SW480 (cell line): ENCODE results near the gene BCAS3.
"Not testable (repeated sequence)": the region's sequence is repeated elsewhere in the genome, so short reads cannot be mapped to it uniquely, and the experiment has no call there.

Experiments
- DNase-seq: peaks from one replicate; pipeline ENCODE4 v3.0.0-alpha.2; 2016; ENCODE audit warnings: low spot score

The BCAS3 gene

DNA sequence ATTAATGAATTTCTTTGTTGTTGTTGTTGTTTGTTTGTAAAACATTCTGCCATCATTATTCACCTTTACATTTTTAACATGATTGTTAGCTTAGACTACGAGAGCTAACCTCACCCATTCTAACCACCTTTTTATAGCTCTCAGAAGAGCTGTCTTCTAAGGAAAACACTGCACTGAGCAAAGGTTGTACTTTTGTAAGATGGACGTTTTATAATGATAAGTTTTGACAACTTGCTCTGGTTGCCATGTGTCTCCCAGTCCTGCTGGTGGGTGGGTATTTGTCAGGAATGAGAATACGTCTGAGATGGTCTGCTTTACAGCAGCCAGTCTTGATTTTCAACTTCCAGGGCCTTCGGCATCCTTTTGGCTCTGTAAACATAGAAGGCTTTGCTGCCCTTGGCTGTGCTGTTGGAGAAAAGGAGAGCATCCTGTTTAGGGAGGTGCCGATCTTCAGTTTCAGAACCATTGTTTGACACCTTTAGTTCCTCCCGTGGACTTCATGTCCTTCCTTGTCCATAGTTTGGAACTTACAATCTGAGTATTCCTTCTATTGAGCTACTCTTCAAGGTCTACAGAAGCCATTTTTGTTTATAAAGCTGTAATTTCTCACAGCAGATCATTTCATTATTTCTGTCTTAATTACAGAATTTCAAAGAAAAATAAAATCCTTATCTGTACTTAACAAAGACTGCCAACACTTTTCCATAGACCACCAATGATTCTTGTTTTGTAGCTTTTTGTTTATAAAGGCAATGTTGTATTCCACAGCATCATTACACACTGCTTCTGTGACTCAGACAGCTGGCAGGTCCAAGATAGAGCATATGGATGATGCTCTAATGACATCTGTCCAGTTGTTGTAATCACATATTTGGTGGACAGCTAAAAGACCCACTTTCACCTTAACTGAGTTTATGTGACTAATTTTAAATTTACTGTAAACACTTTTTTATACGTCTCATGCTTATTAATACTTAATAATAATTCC lies 451.9 kb downstream of the BCAS3 start:
- no peak for DNase-seq

DNA sequence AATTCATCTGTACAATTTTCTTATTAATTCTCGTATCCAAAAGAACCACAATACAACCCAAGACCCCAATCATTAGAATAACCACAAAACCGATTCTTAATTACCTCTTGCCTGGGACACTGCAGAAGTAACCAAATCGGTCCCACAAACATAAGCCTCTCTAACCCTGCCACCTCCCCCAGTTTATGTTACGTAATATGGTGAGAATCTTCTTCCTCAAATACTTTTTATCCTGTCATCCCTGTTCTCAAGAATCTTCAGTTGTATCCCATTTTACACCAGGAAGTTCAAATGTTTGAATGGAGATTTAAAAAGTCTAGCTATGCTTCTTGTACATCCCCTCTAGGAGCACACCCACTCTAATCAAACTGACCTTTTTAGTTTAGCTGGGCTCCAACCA lies 452.7 kb downstream of the BCAS3 start:
- no peak for DNase-seq

DNA sequence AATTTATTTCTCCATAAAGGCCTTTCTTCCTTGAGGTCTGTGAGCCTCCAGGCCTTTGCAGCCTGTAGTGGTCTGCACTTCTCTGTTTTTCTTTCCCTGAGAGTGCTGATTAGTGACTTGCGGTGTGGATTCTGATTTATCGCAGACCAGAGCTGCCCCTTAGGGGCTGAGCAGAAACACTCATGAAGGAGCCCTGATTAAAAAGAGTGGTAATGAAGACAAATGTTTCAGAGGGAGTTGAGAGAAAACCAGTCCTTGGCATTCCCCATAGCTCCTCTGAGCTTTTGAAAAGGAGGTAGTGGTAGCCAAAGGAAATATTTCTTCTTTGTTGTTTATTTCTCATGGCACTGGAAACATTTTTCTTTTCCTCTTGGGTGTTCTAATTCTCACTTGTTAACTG lies 453.9 kb downstream of the BCAS3 start:
- DNase-seq, result no peak

DNA sequence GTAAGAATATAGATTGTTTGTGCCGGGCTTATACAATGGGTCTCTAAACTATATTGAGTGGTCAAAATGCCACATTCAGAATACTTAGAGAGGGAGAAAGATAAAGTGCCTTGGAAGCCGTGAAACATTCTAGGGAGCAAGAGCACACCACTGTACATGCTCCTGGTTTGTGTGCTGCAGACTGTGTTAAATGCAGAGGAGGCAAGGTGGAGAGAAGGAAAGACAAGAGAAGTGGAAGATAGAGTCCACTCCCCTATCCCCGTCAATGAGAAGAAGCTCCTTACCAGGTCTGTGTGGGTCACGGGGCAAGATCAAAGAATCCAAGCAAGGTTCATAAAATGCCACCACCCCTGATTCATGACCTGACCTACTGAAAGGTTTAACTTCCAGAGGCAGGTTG lies 454.9 kb downstream of the BCAS3 start:
- DNase-seq, result peak; percentile 2

DNA sequence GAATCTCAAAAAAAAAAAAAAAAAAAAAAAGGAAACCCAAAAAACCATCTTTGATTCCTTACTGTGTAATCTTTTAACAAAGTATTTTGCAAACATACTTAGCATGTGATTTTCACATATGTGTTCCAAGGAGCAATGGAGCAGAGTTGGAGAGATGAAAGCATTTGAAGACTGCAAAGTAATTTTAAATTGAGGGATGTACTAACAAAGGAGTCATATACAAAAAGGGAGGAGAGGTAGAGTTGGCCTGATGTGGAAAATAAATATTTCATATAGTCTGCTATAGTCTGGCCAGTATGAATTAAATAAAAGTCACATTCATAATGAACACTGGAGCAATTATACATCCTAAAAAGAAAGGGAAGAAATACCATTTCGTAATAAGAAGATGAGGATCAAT lies 456.2 kb downstream of the BCAS3 start:
- DNase-seq, result no peak

DNA sequence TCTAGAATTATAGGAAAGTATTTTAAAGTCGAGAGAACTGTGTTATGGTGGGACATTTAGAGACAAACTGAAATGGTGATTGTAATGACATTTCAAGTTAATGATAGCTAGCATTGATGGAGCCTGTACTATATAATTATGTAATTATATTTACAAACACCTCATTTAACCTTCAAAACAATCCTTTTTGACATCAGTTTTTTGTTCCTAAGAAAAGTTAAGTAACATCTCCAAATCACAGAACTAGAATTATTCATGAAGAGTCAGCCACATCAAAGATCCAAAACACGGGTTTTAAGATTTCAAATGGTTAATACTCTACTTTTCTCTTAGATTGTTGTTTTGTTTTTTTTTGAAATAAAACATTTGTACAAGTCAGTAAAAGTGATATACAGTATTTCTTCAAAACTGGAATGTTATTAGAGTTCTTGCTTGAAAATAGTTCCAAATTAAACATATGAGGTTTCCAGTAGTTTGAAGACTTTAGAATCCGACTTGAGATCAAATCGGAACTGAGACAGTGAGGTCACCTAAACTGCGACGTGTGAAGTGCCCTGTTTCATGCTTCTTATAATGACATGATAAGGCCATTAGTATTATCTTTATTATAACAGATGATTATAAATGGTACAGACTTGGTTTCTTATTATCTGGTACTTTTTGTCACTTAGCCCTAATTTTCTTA lies 457.0 kb downstream of the BCAS3 start:
- DNase-seq, result no peak

DNA sequence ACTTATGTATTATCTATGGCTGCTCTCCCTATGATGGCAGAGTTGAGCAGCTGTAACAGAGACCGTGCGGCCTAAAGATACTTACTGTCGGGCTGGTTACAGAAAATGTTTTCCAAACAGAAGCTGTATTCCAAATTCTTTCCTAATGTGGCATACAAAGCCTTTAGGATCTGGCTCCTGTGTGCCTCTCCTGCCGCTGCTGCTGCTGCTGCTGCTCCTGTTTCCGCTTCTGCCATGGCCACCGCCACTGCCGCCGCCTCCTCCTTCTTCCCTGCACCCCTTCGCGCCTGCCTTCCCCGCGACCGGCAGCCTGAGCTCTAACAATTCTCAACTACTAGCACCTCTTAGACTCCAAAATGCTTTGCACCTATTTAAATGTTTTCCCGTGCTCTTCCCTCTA lies 458.1 kb downstream of the BCAS3 start:
- no peak for DNase-seq

DNA sequence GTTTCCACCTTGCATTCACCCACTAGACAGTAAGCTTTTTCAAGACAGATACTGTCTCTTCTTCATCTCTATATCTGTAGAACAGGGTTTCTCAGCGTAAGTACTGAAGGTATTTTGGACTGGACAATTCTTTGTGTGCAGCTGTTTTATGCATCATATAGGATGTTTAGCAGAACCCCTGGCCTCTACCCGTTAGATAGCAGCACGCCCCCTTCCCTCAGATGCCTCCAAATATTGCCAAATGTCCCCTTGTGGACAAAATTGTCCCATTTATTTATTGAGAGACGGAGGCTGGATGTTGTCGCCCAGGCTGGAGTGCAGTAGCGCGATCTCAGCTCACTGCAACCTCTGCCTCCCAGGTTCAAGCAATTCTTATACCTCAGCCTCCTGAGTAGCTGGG lies 458.6 kb downstream of the BCAS3 start:
- no peak for DNase-seq

DNA sequence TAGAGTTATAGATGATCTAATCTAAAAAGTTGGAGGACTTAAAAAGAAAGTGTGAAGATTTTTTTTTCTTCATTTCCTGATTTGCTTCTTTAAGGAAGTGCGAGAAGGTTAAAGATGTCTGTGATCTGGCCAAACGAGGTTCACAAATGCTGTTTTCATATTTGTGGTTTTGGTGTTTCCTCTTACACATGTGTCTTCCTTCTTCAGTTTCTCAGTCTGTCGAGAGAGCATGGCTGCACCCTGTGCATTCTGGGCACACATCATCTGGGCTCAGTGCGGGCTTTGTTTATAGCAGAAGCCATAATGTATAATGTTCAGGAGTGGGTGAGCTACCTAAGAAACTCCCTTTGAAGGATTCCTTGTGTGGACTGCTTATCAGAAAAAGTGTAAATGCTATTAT lies 461.6 kb downstream of the BCAS3 start:
- no peak for DNase-seq

DNA sequence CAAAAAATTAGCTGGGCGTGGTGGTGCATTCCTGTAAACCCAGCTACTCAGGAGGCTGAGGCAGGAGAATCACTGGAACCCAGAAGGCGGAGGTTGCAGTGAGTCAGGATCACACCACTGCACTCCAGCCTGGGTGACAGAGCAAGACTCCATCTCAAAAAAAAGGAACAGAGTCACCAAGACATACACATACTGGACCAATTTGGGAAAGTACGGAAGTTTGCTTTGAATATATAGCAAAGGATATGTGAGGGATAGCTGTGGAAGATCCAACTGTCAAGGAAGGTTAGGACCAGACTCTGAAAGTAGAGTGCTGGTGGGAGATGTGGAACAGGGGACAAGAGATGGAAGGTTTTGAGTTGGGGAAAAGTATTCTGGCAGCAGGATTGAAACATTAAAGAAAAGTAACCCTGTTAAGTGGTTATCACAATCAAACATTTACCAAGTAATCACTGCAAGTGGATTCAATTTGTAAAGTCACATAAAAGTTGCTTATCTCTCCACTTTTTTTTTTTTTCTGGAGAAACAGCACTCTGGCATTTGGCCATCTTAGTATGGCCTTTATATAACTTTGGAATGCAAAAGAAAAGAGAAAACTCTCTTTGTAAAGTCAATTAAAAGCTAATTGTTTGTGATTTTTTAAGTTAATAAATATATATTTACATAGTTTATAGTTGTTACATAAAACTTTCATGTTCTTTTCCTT lies 462.6 kb downstream of the BCAS3 start:
- DNase-seq, result no peak

DNA sequence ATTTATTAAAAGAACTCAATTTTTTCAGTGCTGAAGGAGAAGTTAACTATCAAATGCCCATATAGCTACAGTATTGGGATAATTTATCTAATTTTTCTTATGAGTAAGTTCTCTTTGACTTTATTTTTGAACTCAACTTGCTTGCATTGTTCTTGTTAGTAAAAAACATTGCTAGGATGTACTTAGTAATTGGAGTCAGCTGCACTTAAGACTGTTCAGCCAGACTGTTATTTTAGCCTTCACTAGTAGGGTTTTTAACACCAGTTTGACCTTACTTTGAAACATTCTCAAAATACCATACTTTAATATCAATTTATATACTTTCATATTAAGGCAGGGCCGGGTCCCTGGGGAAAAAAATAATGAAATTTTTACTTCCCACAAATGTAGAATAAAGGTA lies 465.4 kb downstream of the BCAS3 start:
- DNase-seq, result no peak

DNA sequence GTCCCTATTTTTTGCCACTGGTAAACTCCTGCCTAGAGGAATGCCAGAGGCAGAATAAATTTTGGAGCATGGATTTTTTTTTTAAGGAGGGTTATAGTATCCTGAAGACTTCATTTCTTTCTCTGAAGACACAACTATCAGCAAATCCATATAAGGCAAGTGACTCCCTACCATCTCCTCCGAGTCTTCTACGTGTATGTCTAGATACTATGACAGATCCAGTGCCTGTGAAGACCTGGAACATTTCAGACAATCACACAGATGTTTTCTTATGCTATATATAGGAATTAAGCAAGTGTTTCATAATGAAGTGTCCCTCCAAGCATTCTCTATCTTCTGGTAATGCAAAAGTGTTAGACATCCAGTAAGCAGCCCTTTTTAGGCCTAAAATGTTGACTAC lies 466.5 kb downstream of the BCAS3 start:
- DNase-seq, result no peak

DNA sequence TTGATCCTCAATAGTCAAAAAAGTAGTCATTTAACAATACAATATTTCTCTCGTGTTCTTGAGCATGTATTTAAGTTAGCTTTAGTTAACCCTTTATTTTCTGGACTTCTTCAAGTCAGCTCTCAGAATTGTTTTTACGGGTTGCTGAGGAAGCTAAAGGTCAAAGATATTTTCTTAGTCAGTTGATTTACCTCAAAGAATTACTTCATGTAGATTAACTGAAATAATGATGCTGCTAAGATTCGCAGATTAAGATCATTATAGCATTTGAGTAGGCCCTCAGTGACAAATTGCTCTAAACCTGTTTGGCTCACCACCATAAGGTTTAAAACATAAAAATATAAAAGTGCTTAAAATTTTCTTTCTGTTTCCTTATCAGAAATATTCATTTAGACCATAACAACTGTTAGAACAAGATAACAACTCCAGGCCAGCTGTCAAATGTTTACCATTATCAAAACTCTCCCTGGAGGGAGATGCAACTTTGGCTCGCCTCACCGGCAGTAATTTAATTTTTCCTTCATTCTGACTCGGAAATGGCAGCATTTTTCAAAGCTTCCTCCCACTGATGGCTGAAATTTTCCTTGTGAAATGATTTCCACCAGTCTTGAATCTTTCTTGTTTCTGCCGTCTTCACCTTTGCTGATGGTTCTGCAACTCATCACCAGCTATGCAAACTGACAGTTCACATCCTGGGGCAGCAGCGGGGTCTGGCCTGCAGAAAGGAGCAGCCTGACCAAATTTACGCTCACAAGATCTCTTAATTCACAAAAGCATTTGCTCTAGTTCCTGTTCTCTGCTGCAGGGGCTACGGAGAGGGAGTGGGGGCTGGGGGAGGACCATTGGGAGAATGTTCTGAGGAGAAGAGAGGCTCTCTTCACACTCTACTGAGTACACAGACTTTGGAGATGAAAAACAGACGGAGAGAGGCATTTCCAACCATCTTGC lies 467.2 kb downstream of the BCAS3 start:
- no peak for DNase-seq

DNA sequence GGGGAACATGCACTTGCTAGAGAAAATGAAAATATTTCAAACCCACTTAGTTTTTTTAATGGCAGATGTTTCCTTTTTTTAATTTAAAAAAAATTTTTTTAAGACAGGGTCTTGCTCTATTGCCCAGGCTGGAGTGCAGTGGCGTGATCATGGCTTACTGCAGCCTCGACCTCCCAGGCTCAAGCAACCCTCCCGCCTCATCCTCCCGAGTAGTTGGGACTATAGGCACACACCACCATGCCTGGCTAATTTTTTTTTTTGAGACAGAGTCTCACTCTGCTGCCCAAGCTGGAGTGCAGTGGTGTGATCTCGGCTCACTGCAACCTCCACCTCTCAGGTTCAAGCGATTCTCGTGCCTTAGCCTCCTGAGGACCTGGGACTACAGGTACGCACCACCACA lies 469.2 kb downstream of the BCAS3 start:
- DNase-seq, result not testable (repeated sequence)

DNA sequence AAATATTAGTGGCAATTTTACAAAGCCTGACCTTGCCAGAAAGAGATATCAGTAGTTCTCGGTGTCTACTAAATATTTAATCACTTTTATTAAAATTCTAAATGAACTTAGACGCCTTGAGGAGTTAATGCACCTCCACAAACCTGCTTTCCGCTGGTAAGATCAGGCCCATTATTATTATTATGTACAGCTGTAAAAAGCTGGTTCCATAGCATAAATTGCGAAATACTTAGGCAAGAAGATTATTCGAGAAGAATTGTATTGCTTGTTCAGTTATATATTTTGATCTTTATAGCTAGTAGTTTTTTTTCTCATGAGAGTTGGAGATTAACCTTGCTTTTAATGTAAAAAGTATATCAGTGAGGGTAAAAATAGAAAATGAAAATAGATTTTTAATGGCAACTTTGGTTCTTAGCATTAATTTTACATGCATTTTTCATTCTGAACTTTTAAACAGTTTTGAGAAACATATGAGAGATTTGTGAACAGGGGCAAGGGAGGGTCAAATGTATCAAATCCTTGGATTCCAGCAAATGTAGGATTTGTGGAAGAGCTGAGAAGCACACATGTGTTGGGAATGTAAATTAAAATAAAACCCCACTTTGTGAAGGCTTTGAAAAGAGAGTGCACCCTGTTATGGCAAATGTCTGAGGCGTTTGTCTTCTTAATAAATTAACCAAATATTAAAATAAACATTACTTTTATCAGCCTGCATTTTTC lies 471.6 kb downstream of the BCAS3 start:
- DNase-seq, result no peak

DNA sequence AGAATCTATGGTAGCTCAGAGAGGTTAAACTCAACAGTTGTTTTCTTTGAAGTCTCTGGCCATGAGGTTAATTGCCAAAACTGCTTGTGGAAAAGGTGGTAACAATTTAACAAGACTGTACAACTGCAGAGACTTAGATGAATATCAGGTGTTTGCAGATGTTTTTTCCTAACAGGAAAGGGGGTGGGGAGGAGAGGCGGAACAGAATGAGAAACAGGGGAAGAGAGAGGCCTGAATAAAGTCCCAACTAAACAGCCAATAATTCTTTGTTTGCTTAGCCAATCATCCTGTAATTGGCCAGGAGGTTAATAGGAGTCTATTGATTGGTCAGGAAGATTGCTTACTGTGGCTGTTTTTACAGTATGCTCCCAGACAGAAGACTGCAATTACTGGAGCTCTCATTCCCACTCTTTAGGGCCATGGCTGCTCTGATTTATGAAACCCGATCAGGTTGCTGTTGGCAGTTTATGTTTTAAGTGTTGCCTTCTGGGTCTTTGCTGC lies 472.3 kb downstream of the BCAS3 start:
- peak; percentile 16 for DNase-seq

DNA sequence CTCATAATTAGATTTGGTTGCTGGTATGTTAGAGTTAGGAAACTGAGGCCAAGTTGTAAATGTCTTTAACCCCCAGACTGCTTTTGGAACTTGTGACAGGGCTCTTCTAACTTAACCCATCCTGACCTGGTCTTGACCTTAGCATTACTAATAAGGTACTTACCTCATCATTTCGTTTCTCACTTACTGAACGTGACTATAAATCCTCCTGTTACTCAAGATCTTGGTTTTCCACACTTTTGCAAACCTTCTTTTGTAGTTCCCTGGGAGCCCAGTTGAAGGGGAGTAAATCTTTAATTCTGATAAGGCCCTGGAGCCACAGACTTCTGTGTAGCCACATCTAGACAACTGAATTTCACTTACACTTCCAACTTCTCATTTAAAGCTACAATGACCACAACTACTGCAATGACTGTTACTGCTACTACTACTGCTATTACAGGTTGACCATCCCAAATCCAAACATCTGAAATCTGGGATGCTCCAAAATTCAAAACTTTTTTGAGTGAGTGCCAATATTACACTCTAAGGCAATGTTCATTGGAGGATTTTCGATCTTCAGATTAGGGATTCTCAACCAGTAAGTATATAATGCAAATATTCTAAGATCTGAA lies 473.1 kb downstream of the BCAS3 start:
- no peak for DNase-seq

DNA sequence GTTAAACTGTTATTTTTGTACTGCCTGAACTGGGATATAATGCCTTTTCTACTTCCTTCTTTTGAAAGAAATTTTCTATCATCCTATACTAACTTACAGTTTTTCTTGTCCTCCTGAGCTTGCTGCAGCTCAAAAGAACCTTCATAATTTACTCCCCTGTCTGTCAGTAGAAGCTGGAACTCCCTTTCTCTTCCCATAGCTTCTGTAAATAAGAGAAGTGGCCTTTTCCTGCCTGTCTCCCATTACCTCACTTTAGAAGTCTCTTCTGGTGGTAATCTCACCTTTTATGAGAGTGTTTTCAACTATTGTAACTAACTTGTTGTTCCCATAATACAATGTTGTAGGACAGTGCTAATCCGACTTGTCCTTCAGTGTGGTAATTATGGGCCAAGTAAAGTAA lies 475.2 kb downstream of the BCAS3 start:
- DNase-seq, result no peak

DNA sequence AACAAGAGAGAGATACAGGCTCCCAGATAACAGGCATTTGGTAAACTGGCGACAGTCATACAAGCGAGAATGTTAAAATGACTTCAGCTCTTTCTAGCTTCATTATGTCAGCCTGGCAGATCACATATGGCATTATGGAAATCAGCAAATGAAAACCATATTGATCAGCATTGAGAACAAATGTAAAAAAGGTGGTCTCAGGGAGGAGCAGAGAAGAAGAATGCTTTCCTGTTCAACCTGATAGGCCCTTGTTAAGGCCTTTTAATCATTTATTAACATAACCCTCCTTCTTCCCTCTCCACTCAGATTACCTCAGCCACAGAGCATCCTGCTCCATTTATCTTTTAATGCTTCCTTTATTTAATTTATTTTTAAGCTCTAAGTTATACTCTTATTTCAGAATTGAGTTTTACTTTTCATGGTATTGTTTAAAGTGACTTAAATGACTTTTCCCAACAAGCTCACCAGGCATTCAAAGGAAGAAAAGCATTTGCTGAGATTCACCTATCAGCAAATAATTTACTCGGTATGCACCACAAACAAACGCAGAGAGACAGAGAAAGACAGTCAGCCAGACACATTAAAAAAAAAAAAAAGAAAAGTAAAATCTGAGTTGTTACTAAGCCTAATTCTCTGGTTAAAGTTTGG lies 478.1 kb downstream of the BCAS3 start:
- no peak for DNase-seq
